MV-4-11 (cell line): Measurements from ENCODE around the gene CRB2.

Source experiments
- DNase-seq: peaks from one replicate; lab custom pipeline; 2025; lab: John Stamatoyannopoulos, UW

Gene CRB2

DNA sequence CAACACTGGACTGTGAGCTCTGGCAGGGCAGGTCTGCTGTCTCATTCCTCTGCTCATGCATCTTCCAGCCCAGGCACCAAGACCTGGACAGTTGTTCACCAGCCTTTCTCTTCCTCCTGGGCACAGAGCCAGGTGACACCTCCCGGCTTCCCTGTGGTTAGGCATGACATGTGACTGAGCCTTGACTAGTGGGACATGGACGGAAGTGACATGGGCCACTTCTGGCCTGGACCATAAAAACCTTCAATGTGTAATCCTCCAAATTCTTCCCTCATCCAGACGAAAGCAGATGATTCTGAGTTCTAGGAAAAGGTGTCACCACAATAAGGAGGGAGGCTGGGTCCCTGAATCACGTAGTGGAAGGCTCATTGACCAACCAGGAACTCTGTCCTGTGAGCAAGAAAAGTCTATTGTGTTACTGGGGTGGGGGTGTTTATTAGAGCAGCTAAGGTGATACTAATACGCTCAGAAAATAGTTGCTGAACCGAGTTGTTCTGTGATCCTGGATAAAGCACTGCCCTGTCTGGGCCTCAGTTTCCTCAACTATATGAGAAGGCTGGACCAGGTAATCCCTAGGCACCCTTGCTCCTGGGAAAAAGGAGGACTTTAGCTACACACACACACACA is 26.6 kb upstream of the CRB2 start:
- DNase-seq, result peak; percentile 54

GRCh38 chr9:123331346-123332060 is 24.5 kb upstream of the CRB2 start:
- DNase-seq, result peak; percentile 23

DNA sequence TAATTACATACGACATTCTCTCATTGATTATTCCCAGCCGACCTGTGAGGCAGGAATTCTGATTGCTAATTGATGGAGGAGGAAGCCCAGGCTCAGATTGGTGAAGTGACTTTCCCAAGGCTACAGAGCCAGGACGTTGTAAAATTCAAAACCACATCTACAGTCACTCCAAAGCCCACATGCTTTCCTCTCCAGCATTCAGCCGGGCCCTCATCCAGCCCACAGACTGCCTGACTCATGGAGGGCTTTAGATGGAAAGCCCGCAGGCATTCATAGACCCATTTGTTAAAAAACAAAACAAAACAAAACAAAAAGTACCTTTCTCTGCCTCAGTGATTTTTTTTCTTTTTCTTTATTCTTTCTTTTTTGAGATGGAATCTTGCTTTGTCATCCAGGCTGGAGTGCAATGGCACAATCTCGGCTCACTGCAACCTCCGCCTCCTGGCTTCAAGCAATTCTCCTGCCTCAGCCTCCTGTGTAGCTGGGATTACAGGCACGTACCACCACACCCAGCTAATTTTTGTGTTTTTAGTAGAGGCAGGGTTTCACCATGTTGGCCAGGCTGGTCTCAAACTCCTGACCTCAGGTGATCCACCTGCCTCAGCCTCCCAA is 22.8 kb upstream of the CRB2 start:
- peak; percentile 26 for DNase-seq

DNA sequence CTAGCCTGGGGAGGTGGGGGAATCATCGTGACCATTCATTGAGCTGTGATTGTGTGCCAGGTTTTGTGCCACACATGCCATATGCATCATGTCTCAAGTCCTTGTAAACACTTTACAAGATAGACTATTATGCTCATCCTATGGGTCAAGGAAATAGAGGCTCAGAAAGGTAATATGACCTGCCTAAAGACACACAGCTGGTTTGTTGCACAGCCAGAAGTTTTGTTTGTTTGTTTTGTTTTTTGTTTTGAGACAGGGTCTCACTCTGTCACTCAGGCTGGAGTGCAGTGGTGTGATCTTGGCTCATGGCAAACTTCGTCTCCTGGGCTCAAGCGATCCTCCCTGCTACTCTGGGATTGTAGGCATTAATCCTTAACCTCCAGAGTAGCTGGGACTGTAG is 21.4 kb upstream of the CRB2 start:
- DNase-seq, result no peak

GRCh38 chr9:123335193-123335985 is 20.6 kb upstream of the CRB2 start:
- no peak for DNase-seq

DNA sequence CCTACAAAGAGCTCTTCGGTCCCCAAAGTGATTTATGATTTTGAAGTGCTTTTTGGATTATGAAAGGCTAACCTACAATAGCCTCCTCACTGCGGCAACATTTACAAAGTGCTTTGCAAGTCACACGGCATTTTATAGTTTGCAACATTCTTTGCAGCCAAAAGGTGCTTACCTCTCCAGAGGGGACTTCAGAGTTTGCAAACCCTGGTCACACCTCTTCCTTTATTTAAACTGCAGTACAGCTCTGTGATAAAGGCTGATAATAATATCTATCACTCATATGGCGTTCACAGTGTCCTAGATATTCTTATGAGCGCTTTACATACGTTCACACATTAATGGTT is 20.0 kb upstream of the CRB2 start:
- no peak for DNase-seq

GRCh38 chr9:123336449-123336848 is 19.5 kb upstream of the CRB2 start:
- no peak for DNase-seq

- no peak for DNase-seq
These were observed 19.0 kb upstream of the CRB2 start for GRCh38 chr9:123336959-123337358.

DNA sequence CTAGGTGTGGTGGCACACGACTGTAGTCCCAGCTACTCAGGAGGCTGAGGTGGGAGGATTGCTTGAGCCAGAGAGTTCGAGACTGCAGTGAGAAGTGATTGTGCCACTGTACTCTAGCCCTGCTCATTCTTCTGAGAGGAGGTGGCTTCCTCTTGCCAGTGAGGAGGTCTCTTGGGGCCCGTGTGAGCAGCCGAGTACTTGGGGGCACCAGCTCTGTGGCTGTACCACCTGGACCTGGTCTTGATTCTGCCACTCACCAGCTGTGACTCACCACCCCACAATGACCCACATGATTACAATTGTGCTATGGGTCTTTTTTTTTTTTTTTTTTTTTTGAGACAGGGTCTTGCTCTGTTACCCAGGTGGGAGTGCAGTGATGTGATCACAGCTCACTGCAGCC is 18.0 kb upstream of the CRB2 start:
- DNase-seq, result no peak

DNA sequence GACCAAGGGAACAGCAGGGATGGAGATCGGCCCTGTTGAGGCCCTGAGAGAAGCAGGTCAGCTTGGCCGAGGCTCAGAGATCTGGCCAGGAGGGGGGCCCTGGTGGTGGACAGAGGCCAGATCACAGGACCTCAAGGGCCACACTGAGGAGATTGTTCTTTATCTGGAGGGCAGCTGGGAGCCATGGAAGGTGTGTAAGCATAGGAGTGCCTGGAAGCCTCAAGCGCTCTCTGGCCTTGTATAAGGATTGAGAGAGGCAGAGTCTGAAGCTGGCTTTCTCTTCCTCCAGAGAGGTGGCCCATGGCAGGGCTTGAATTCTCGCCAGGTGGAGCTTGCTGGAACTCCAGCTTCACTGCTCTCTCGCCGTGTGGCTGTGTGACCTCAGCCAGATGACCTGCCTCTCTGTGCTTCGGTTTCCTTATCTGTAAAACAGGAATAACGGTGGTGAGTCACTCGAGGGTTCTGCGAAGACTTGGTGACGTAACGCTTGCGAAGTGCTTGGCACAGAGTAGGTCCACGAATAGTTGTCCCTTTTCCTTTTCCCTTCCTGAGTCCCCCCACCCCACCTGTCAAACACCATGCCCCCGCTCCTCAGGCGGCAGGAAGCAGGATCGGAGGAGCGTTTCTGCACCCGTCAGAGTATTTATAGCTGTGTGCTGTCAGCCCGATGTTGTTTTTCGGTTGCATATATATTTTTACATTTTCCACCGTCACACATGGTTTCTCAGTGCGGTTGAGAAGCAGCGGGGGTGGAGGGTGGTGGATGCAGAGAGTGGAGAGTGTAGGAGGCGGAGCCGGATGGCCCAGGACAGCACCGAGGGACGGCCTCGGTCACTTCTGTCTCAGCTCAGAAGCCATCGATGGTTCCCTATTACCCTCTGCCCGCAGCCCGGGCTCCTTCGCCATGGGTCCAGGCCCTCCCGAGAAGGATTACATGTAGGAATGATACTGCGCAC is 17.0 kb upstream of the CRB2 start:
- peak; percentile 84 for DNase-seq

GRCh38 chr9:123339666-123340510 is 16.1 kb upstream of the CRB2 start:
- DNase-seq, result peak; percentile 62

- no peak for DNase-seq
These were observed 14.2 kb upstream of the CRB2 start for GRCh38 chr9:123341816-123342215.

GRCh38 chr9:123342247-123342646 is 13.8 kb upstream of the CRB2 start:
- DNase-seq, result no peak

DNA sequence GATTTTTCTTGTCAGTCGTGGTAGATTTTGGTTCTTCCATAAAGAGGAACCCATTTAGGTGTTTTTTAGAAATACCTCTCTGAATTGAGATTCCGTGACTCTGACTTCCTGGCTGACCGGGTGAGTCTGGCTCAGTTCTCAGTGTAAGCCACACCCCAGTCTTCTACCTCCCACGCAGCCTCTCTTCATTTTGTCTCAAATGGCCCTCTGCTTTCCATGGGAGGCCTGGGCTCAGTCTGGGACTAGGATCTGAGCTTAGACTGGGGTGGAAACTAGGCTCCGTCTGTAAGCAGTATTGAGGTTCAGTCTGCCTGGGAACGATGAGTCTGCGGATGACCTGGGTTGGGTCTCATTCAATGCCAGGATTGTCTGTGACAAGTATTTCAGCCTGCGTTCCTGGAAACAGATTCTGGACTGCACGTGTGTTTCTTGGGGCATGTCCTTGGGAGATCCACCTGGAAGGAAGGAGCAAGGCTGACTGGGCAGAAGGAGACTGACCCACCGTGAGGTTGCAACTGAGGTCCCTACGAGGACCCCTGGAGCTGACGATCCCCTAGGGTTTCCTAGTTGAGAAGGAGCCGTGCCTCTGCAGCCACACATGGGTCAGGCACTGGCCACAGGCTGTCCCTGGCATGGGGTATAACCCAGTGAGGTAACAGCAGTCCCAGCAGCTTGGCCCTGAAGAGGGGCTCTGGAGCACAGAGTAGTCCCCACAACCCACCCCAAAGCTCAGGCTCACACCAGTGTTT is 12.4 kb upstream of the CRB2 start:
- no peak for DNase-seq

GRCh38 chr9:123344192-123344949 is 11.6 kb upstream of the CRB2 start:
- peak; percentile 48 for DNase-seq

- no peak for DNase-seq
These were observed 10.4 kb upstream of the CRB2 start for GRCh38 chr9:123345567-123345955.

DNA sequence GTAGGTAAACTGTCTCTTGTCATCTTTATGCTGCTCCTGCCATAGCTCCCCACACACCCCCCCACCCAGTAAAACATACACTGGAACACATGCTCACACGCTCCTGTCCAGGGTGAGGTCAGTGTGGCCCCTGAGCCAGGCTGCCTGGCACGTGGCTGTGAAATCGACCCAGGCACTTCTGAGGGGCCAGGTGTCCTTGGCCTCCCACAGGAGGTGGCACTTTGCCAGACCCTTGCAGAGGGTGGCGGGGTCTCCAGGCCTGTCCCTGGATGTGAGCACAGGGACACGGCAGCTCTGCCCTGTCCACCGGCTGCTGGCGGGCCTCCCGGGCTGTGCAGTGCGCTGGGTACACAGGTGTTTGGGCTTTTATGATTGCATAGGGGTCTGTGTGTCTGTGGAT is 10.0 kb upstream of the CRB2 start:
- DNase-seq, result no peak

DNA sequence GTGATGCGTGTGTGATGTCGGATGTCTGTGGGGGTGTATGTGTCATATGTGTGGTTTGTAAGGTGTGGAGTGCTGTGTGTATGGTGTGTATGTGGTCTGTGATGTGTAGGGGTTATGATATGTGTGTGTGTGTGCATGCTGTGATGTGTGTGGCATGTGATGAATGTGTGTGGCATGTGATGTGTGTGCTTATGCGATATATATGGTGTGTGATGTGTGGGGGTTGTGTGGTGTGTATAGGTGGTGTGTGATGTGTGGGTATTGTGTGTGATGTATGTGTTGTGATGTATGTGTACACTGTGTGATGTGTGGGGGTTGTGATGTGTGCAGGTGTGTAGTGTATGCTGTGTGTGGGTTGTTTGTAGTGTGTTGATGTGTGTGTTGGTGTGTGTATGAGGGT is 9.2 kb upstream of the CRB2 start:
- DNase-seq, result no peak
